Heart left ventricle (tissue), 16 donors: ENCODE measurements around the gene HYAL1. TPM values are rescaled to one million over a fixed set of nuclear protein-coding genes. Genes with fewer than 3 reads are reported as not detected.

Source experiments
- ATAC-seq, 4 donors: fragments of 200-7000 bp; cut with Tn5 transposase; one replicate each; pipeline ENCODE4 v1.9.1; 2020 to 2022; ENCODE audit warnings: moderate library complexity in 4 of 4, mild to moderate bottlenecking in 3 of 4, moderate number of reproducible peaks in 1 of 4
- DNase-seq, 5 donors: peaks; one replicate each; pipeline ENCODE4 v3.0.0-alpha.2; 2020
- H3K27ac ChIP-seq, 12 donors: fragments of 200-600 bp; sonication (generic) in 4 of 12; one replicate each; pipeline versions ENCODE4 v1.5.0 to v1.8.0; 2016 to 2022; ENCODE audit warnings: mild to moderate bottlenecking in 2 of 12
- H3K27me3 ChIP-seq, 9 donors: fragments of 200-600 bp; sonication (generic) in 2 of 9; one replicate each; pipeline versions ENCODE4 v1.5.1 to v1.8.0; 2016 to 2022; ENCODE audit warnings: mild to moderate bottlenecking in 3 of 9
- H3K36me3 ChIP-seq, 9 donors: fragments of 200-600 bp; sonication (generic) in 2 of 9; one replicate each; pipeline versions ENCODE4 v1.5.0 to v1.8.0; 2018 to 2022; ENCODE audit warnings: mild to moderate bottlenecking in 2 of 9
- H3K4me1 ChIP-seq, 12 donors: fragments of 200-600 bp; sonication (generic) in 4 of 12; one replicate each; pipeline versions ENCODE4 v1.5.0 to v1.8.0; 2016 to 2022; ENCODE audit warnings: mild to moderate bottlenecking in 3 of 12
- H3K4me3 ChIP-seq, 12 donors: fragments of 200-600 bp; sonication (generic) in 4 of 12; one replicate each; pipeline versions ENCODE4 v1.5.0 to v1.8.0; 2017 to 2022; ENCODE audit warnings: mild to moderate bottlenecking in 9 of 12, moderate library complexity in 4 of 12
- H3K9me3 ChIP-seq, 12 donors: fragments of 200-600 bp; sonication (generic) in 4 of 12; one replicate each; pipeline versions ENCODE4 v1.5.0 to v1.8.0; 2016 to 2022; ENCODE audit warnings: mild to moderate bottlenecking in 1 of 12
- CTCF ChIP-seq, 12 donors: fragments of 200-600 bp; sonication (generic) in 4 of 12; IDR thresholded peaks; one replicate each; pipeline versions ENCODE4 v1.5.0 to v1.8.0; 2018 to 2022; ENCODE audit warnings: antibody characterized with exemption in 12 of 12, mild to moderate bottlenecking in 5 of 12
- POLR2A ChIP-seq, 2 donors: fragments of 450-650 bp; IDR thresholded peaks; one replicate each; pipeline ENCODE4 v1.6.1; 2017; ENCODE audit warnings: antibody characterized with exemption in 2 of 2, mild to moderate bottlenecking in 2 of 2, moderate library complexity in 2 of 2
- WGBS, 4 donors: extraction: QIAGEN DNeasy Blood & Tissue Kit in 2 of 4; methylation state at CpG; one replicate each; pipeline versions ENCODE4 v1.1.5 to v1.1.7; 2013 to 2018; 5-methylcytosine and 5-hydroxymethylcytosine counted together
- intact Hi-C, 10 donors: fragments of 100-400 bp; cut with DNase I; formaldehyde crosslinking; loops; one replicate each; pipeline versions ENCODE4 v1.11.1 to v1.14.2; 2022
- polyA plus RNA-seq, 2 donors: library from polyadenylated mRNA; stranded (reverse); fragments of 200-250 nt; gene quantifications; one replicate each; pipeline ENCODE4 v1.2.3, GENCODE V29; 2013
- total RNA-seq, 9 donors: library from RNA; depleted of rRNA in 2 of 9; stranded (reverse); fragments of >200 nt in 2 of 9; fragmentation: NEBNext Ultra II Directional in 3 of 9; extraction: Animal tissue kit (Norgen Biotek cat#: 25700) in 3 of 9; gene quantifications; one replicate each; pipeline versions ENCODE4 v1.1.0 to v1.2.4, GENCODE V29; 2016 to 2023
- donor health status: ischemic (EF 13 %, LVEDD 7.1; RV severe dilation, severe dysfunction).
- donor health status: healthy with polysubstance abuse.
- donor health status: DM: no; HTN: yes; CAD: no.
- donor health status: DM: no; HTN: no; CAD: no.
- donor health status: ischemic (EF 25% LVEDD 6.9; RV normal size, moderate dysfunction).
- donor health status: ischemic (EF 25% LVEDD 5.7; RV mildly dilated, moderate dysfunction).
- donor health status: healthy.
- donor health status: DM: yes; HTN: yes; CAD: no.
- donor health status: ischemic (EF 35%, LVEDD 5.7; RV mildly dilated, moderate dysfunction).
- donor health status: nonischemic (EF 11% LVEDD 7.7; RV severe dilation, severe dysfunction).
- donor health status: DM: yes; HTN: yes; CAD: no.
- donor health status: PGD.
- donor health status: ischemic (EF 29% LVEDD 5.4; RV normal size, mild dysfunction).
- donor health status: nonischemic (EF 23%, LVEDD 6.1; RV moderate dilation, normal function).

The HYAL1 gene
- total and polyA plus RNA-seq, 11 donors: 36.9 to 99.7 (median 57.8) TPM

GRCh38 chr3:50276762-50277101, 26.6 kb downstream of the HYAL1 start:
- no peak overlapping the region for H3K27ac ChIP-seq
- TF ChIP-seq CTCF (IDR thresholded peaks at IDR 0.05): no peak
- TF ChIP-seq POLR2A (IDR thresholded peaks at IDR 0.05): no peak
- 83 to 92% (median 87%) methylated on average over 16 to 17 of the region's 17 CpGs for WGBS, 4 donors
- no peak for ATAC-seq
- DNase-seq: no peak
- intact Hi-C loops: loop anchor here in 4 of 10 donors (10.0 kb wide), 2 partner anchors 48 to 152 kb away; partner anchors contain the start of genes HYAL2 (in 2 of the 4) and TUSC2 (in 2 of the 4)
- peaks cover 0 to 59% (median 25%) of the 10 kb centered on the region in 12 donors for H3K4me1 ChIP-seq
- H3K4me3 ChIP-seq: no peak overlapping the region
- H3K27me3 ChIP-seq: peaks cover 0 to 38% (median 6%) of the 10 kb centered on the region in 9 donors
- no peaks in the 10 kb centered on the region for H3K9me3 ChIP-seq
- H3K36me3 ChIP-seq: no peaks in the 10 kb centered on the region

- no peak overlapping the region for H3K27ac ChIP-seq
- no peak overlapping the region for H3K4me3 ChIP-seq
- no peaks in the 10 kb centered on the region for H3K36me3 ChIP-seq
- no peak for DNase-seq
- no peak for ATAC-seq
- 51 to 60% (median 54%) methylated on average over 60 to 79 of the region's 79 CpGs for WGBS, 4 donors
- TF ChIP-seq CTCF (IDR thresholded peaks at IDR 0.05) (no peak), POLR2A (IDR thresholded peaks at IDR 0.05) (no peak)
- H3K27me3 ChIP-seq: peaks cover 0 to 38% (median 6%) of the 10 kb centered on the region in 9 donors
- intact Hi-C loops: loop anchor here in 6 of 10 donors (2.0 to 10.0 kb wide), 5 partner anchors 47 to 151 kb away; partner anchors contain the start of genes HYAL2 (in 3 of the 6) and TUSC2 (in 2 of the 6)
- peaks cover 0 to 56% (median 25%) of the 10 kb centered on the region in 12 donors for H3K4me1 ChIP-seq
- no peaks in the 10 kb centered on the region for H3K9me3 ChIP-seq
Measured at GRCh38 chr3:50275996-50276761, 27.2 kb downstream of the HYAL1 start.

- Histone ChIP-seq H3K36me3 (no peaks in the 10 kb centered on the region), H3K4me1 (peaks cover 0 to 49% (median 25%) of the 10 kb centered on the region in 12 donors), H3K9me3 (no peaks in the 10 kb centered on the region), H3K27me3 (peaks cover 0 to 38% (median 6%) of the 10 kb centered on the region in 9 donors), H3K4me3 (no peak overlapping the region), H3K27ac (no peak overlapping the region)
- intact Hi-C loops: loop anchor here in 6 of 10 donors (2.0 to 10.0 kb wide), 5 partner anchors 47 to 151 kb away; partner anchors contain the start of genes HYAL2 (in 3 of the 6) and TUSC2 (in 2 of the 6)
- DNase-seq (no peak), ATAC-seq (no peak)
- TF ChIP-seq CTCF (IDR thresholded peaks at IDR 0.05) (no peak), POLR2A (IDR thresholded peaks at IDR 0.05) (no peak)
- WGBS, 4 donors: 43 to 74% (median 52%) methylated on average over 36 to 65 of the region's 65 CpGs
Measured at GRCh38 chr3:50275141-50275995, 28.0 kb downstream of the HYAL1 start.
